CD4-positive, alpha-beta T cell treated with Interleukin-6 for 4 hours (primary cell): Measurements from ENCODE around the gene PSMA3.
"Not testable (repeated sequence)": the region's sequence is repeated elsewhere in the genome, so short reads cannot be mapped to it uniquely, and the experiment has no call there.

Experiments used
- DNase-seq: peaks from one replicate; pipeline ENCODE4 v3.0.0-alpha.2; 2020; ENCODE audit warnings: mixed read lengths

PSMA3 gene

GRCh38 chr14:58244556-58245387 lies at the start of gene PSMA3:
PSMA3 (plus strand) TSS chr14:58244843; CDS start chr14:58244921, 78 bp downstream.
- peak; percentile 98 for DNase-seq

GRCh38 chr14:58196198-58196597 lies 48.4 kb upstream of the PSMA3 start:
- DNase-seq, result no peak

GRCh38 chr14:58198086-58198485 lies 46.6 kb upstream of the PSMA3 start:
- no peak for DNase-seq

- peak; percentile 90 for DNase-seq
These were observed 44.7 kb upstream of the PSMA3 start, which contains the start of gene ACTR10 for GRCh38 chr14:58199726-58200479. ACTR10 (plus strand) TSS chr14:58200149; CDS start chr14:58200218, 69 bp downstream.

GRCh38 chr14:58200480-58200841 lies 44.2 kb upstream of the PSMA3 start:
- DNase-seq, result no peak

GRCh38 chr14:58200846-58201245 lies 43.8 kb upstream of the PSMA3 start:
- DNase-seq, result no peak

- DNase-seq, result no peak
These were observed 31.5 kb upstream of the PSMA3 start for GRCh38 chr14:58213176-58213575.

- no peak for DNase-seq
These were observed 29.3 kb upstream of the PSMA3 start for GRCh38 chr14:58215191-58215914.

GRCh38 chr14:58216544-58216943 lies 28.1 kb upstream of the PSMA3 start:
- no peak for DNase-seq

GRCh38 chr14:58227096-58227819 lies 17.4 kb upstream of the PSMA3 start:
- no peak for DNase-seq

- no peak for DNase-seq
These were observed 6.1 kb upstream of the PSMA3 start for GRCh38 chr14:58238252-58239243.

- DNase-seq, result peak; percentile 83
These were observed 5.1 kb upstream of the PSMA3 start for GRCh38 chr14:58239244-58240195.

GRCh38 chr14:58243790-58244555 lies 670 bp upstream of the PSMA3 start:
- no peak for DNase-seq

GRCh38 chr14:58245562-58245961 lies 919 bp downstream of the PSMA3 start:
- DNase-seq, result no peak

GRCh38 chr14:58249611-58250010 lies 5.0 kb downstream of the PSMA3 start:
- DNase-seq, result no peak

- DNase-seq, result no peak
These were observed 13.5 kb downstream of the PSMA3 start for GRCh38 chr14:58258156-58258555.

- DNase-seq, result not testable (repeated sequence)
These were observed 17.4 kb downstream of the PSMA3 start for GRCh38 chr14:58262005-58262404.

GRCh38 chr14:58265401-58265800 lies 20.8 kb downstream of the PSMA3 start:
- DNase-seq, result no peak

- DNase-seq, result no peak
These were observed 26.0 kb downstream of the PSMA3 start for GRCh38 chr14:58270628-58271027.
